B cell (primary cell): ENCODE data around the gene CLINT1.

ENCODE experiments used
- CTCF ChIP-seq: fragments of 200-600 bp; IDR thresholded peaks from one replicate; pipeline ENCODE4 v1.8.0; 2022; ENCODE audit warnings: antibody characterized with exemption, mild to moderate bottlenecking
- EZH2 ChIP-seq: IDR thresholded peaks from 2 replicates; pipeline ENCODE4 v1.6.1; 2012; ENCODE audit warnings: borderline replicate concordance, low read depth, mild to moderate bottlenecking, moderate library complexity, low read length; ENCODE audit not compliant: insufficient read depth, poor library complexity, severe bottlenecking

GRCh38 chr5:157767689-157768088, 91.3 kb downstream of the CLINT1 start:
- TF ChIP-seq CTCF: no peak
- TF ChIP-seq EZH2: no peak
